Measurements from ENCODE around the gene KCNK1.
"Not testable (repeated sequence)": the region's sequence is repeated elsewhere in the genome, so short reads cannot be mapped to it uniquely, and the experiment has no call there.

The KCNK1 gene

GRCh38 chr1:233679591-233680373 lies 65.9 kb downstream of the KCNK1 start:
- Histone ChIP-seq H3K9me3 (no peaks in the 10 kb centered on the region), H3K4me1 (ENCODE audit: control insufficient read depth in 1 of 2, insufficient read depth in 1 of 2, low read depth in 1 of 2, low read length in 1 of 2) (no peaks in the 10 kb centered on the region), H3K36me3 (no peaks in the 10 kb centered on the region), H3K27ac (no peak overlapping the region), H3K27me3 (no peaks in the 10 kb centered on the region), H3K4me3 (ENCODE audit: low read depth in 1 of 2, low read length in 1 of 2) (no peak overlapping the region)
- TF ChIP-seq CTCF (IDR thresholded peaks at IDR 0.05), result no peak

GRCh38 chr1:233681285-233681684 lies 67.4 kb downstream of the KCNK1 start:
- Histone ChIP-seq H3K4me1 (ENCODE audit: control insufficient read depth in 1 of 2, insufficient read depth in 1 of 2, low read depth in 1 of 2, low read length in 1 of 2) (no peaks in the 10 kb centered on the region), H3K9me3 (no peaks in the 10 kb centered on the region), H3K27me3 (no peaks in the 10 kb centered on the region), H3K4me3 (ENCODE audit: low read depth in 1 of 2, low read length in 1 of 2) (no peak overlapping the region), H3K27ac (no peak overlapping the region), H3K36me3 (no peaks in the 10 kb centered on the region)
- TF ChIP-seq CTCF (IDR thresholded peaks at IDR 0.05), result no peak

- H3K4me3 ChIP-seq (ENCODE audit: low read depth in 1 of 2, low read length in 1 of 2); H3K4me1 ChIP-seq (ENCODE audit: control insufficient read depth in 1 of 2, insufficient read depth in 1 of 2, low read depth in 1 of 2, low read length in 1 of 2); H3K27ac ChIP-seq; H3K9me3 ChIP-seq; H3K36me3 ChIP-seq; H3K27me3 ChIP-seq: not testable (repeated sequence)
Observed at GRCh38 chr1:233686653-233687052, 72.7 kb downstream of the KCNK1 start.

GRCh38 chr1:233689017-233689747 lies 75.3 kb downstream of the KCNK1 start:
- TF ChIP-seq CTCF (IDR thresholded peaks at IDR 0.05), result no peak
- Histone ChIP-seq H3K27ac (no peak overlapping the region), H3K4me3 (ENCODE audit: low read depth in 1 of 2, low read length in 1 of 2) (no peak overlapping the region), H3K4me1 (ENCODE audit: control insufficient read depth in 1 of 2, insufficient read depth in 1 of 2, low read depth in 1 of 2, low read length in 1 of 2) (no peaks in the 10 kb centered on the region), H3K9me3 (no peaks in the 10 kb centered on the region), H3K27me3 (no peaks in the 10 kb centered on the region), H3K36me3 (no peaks in the 10 kb centered on the region)

- H3K4me3 ChIP-seq (ENCODE audit: low read depth in 1 of 2, low read length in 1 of 2), result no peak overlapping the region
- no peaks in the 10 kb centered on the region for H3K36me3 ChIP-seq
- no peaks in the 10 kb centered on the region for H3K4me1 ChIP-seq (ENCODE audit: control insufficient read depth in 1 of 2, insufficient read depth in 1 of 2, low read depth in 1 of 2, low read length in 1 of 2)
- no peak overlapping the region for H3K27ac ChIP-seq
- H3K9me3 ChIP-seq, result no peaks in the 10 kb centered on the region
- H3K27me3 ChIP-seq, result no peaks in the 10 kb centered on the region
- no peak for TF ChIP-seq CTCF (IDR thresholded peaks at IDR 0.05)
Observed at GRCh38 chr1:233689748-233690254, 75.9 kb downstream of the KCNK1 start.

GRCh38 chr1:233695901-233696300 lies 82.0 kb downstream of the KCNK1 start:
- no peak for TF ChIP-seq CTCF (IDR thresholded peaks at IDR 0.05)
- no peak overlapping the region for H3K4me3 ChIP-seq (ENCODE audit: low read depth in 1 of 2, low read length in 1 of 2)

More at GRCh38 chr1:233695901-233696300, 82.0 kb downstream of the KCNK1 start:
- Histone ChIP-seq H3K36me3 (no peaks in the 10 kb centered on the region), H3K27me3 (no peaks in the 10 kb centered on the region), H3K9me3 (no peaks in the 10 kb centered on the region), H3K4me1 (ENCODE audit: control insufficient read depth in 1 of 2, insufficient read depth in 1 of 2, low read depth in 1 of 2, low read length in 1 of 2) (no peaks in the 10 kb centered on the region), H3K27ac (no peak overlapping the region)

Measured in neutrophil (primary cell).